ENCODE results near the gene RHEX.

The RHEX gene

DNA sequence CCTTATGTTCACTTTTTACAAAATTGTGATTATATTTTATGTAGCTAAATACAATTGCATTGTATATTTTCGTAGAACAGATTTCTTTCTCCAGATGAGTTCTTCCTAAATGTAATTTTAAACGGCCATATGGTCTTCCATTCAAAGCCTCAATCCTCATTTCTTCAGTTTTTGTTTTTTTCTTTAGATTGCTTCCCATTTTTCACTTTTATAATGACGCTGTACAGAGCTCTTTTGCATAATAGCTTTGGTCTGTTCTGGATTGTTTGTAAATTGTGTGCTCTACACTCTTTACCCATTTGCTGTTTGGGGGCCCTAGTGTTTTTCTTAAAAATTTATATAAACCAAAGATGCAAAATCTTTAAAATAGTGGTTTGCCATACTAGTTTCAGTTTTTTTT lies 36.4 kb downstream of the RHEX start:
- DNase-seq (ENCODE audit: low read depth, low spot score), result no peak

DNA sequence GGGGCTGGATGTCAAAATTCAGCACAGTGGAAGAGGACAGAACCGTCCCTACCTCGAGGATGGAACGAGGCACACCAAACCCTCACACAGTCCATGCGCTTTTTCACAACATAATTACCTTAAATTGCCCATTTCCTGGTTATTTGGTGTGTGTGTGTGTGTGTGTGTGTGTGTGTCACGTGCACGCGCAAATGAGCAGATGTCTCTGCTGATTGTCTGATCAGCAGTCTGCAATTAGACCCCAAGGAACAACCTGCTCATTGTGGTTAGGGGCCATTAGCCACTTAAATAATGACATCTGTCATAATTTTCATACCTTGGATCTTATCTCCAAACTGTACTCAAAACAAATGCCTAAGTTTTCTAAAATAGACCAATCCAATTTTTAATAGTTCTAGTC lies 41.1 kb downstream of the RHEX start:
- no peak for DNase-seq (ENCODE audit: low read depth, low spot score)

DNA sequence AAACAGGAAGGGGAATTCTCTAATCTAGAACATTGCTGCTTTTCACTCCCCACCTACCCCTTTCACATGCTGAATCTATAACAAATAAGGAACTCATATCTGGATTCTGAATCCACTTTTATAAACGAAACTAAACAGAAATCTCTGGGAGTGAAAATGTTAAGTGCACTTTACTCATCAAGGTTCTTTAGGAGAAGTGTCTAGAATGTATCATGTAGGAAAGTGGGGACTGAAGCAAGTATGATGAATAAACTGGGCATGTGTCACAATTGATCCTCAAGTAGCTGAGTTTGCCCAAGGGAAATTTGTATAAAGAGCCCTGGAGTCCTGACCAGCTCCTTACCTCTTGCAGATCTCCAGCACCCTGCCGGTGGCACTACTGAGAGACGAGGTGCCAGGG lies 44.4 kb downstream of the RHEX start:
- DNase-seq (ENCODE audit: low read depth, low spot score), result no peak

DNA sequence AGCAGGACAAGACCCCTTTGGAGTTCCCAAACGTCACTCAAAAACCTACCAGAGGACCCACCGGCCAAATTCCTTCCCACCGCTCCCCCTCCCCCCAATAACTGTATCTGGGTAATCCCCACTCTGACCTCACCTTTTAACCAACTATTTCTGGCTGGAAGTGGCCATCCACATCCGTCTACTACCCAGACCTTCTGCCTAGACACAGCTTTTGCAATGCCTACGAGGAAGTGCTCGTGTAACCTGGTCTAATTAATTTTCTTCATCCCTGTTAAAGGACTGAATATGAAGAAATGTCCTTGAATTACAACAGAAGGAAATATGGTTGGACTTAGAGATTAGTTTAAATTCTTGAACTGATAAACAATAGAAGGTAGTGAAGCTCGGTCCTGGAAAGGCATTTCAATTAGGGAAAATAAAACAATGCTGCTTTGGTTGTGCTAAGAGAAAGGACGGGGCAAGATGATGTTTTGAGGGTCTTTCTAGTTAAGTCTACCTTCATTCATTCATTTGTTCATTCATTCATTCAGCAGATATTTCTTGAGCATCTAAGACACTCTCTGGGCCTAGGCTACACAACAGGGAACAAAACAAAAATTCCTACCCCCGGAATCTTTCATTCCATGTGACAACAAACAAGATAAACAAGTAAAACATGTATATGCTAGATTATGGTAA lies 45.4 kb downstream of the RHEX start:
- no peak for DNase-seq (ENCODE audit: low read depth, low spot score)

DNA sequence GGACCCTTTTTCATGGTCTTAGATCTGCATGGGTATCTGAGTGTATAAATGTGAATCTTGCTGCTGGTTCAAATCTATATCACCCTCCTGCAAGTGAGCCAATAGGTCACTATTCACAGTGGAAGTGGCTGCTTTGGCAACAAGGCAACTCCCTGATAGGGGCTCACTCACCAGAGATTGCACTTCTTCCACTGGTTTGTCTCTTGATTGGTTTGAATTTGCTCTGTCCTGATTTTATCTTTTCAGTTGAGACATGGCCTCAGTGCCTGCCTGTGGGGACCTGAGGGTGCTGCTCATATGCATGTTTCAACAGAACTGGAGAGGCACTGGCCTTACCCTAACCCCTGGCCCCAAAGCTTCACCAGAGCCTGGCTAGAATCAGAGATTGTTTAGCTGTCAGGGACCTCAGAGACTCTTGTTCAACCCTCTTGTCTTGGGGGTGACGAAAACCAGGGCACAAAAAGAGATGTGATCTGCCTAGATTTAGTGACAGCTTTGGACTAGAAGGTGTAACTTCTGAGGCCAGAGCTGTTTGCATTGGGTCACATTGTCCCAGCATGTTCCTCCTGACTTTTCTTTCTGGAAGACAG lies 47.3 kb downstream of the RHEX start:
- peak; percentile 53 for DNase-seq (ENCODE audit: low read depth, low spot score)

DNA sequence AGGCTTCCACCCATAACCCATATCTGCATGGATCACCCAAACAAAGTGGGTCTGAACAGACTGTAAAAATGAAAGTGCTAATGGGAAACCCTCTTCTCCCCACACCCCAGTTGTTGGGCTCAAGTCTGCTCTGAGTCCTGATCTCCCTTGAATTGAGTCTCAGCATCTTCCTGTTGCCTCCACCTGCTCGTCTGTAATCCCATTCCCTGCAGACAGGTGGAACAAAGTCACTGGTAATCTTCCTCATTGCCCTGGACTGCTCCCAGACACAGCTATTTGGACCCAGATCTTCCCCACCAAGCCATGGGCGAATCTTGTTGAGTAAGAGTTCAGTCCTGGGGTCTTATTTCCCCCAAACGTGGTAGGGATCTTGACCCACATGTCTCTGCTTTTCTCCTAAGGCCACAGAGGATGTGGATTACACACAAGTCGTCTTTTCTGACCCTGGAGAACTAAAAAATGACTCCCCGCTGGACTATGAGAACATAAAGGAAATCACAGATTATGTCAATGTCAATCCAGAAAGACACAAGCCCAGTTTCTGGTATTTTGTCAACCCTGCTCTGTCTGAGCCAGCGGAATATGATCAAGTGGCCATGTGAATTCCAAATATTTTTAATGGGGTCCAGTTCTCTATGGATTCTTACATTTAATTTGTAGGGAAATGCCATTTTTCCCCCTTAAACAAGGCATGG lies 48.5 kb downstream of the RHEX start:
- no peak for DNase-seq (ENCODE audit: low read depth, low spot score)

DNA sequence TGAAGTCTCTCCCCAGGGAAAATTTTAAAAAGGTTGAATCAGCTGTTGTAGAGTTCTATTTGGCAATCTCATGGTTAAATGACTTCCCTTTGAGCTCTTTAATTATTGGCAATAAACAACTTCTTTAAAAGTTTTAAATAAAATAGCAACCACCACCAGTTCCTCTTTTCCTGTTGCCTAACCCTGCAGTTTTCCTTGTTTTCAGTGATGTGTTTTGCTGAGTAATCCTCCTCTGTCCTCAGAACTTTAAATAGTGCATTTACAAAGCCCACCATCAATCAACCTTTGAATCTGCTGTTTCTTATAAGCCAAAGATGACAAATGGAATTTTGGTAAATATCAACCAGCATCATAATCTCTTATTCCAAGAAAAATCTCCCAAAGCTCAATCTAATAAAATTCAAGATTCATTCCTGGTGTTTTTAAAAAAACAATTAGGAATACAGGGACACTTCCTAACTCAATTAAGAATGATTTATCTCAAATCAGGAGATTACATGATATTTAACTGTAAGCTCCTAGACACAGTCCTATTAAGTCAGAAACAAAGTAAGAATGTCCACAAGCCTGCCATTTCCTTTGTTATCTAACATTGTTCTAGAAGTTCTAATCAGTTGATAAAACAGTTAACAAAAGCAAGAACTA lies 49.4 kb downstream of the RHEX start:
- no peak for DNase-seq (ENCODE audit: low read depth, low spot score)

DNA sequence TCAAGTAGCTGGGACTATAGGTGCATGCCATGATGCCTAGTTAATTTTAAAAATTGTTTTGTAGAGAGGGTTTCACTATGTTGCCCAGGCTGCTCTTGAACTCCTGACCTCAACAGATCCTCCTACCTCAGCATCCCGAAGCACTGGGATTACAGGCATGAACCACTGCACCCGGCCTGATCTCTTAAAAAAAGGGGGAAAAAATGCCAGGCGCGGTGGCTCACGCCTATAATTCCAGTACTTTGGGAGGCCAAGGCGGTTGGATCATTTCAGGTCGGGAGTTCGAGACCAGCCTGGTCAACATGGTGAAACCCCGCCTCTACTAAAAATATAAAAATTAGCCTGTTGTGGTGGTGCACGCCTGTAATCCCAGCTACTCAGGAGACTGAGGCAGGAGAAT lies 51.0 kb downstream of the RHEX start:
- no peak for DNase-seq (ENCODE audit: low read depth, low spot score)

DNA sequence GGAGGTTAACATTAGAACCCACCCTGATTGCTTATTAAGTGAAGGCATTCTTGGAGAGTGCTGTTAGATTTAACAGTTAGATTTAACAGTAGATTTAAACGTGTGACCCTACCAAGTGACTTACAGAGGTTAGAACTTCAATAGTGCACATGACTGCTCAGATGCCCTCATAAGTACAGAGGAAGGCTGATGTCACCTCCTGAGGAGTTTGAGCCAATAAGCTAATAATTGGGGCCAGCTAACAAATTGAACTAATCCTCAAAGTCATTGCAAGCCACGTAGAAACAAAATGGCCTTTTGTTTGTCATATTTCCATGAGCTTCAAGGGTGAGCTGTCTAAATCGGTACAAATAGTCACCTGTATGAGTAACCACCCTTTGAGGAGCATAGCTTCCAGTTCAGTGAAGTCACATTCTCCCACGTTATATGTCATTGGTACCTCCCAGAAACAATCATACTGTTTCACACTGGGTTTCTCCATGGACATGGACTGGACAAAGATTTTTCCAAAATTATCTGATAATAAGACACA lies 52.6 kb downstream of the RHEX start:
- DNase-seq (ENCODE audit: low read depth, low spot score), result no peak

DNA sequence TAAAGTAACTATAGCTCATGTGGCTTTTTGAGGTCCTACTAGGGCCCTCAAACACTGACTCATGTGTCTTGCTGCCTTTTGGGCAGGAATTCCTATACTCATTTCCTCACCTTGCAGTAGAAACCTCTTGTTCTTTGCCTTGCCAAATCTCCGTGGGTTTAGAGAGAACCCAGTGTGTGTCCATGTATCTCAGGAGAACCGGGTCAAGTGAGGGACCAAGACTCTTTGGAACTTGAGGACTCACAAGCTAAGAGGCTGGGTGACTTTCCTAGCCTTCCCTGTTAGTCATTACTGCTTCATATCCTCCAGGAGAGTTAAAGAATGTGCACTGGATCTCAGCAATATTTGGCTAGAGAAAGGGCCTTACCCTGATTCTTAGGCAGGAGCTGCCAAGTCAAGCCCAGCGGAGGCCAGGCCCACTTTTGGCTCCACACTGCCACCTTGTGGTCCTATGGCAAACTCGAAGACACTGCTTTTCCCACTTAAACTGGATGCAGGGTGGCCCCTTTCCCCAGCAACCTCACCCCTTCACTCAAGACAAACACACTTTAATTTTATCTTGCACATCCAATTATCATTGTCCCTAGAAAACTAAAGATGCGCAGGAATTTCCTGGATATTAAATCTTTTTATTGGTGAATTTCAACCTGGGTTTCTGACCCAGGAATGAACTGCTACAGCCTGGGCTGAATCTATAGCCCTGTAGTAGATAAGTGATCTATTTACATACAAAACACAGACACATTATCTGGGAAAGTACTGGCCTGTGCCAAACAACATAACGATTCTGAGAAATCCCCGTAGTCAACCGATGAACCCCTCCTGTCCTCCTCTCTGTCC lies 53.6 kb downstream of the RHEX start:
- DNase-seq (ENCODE audit: low read depth, low spot score), result peak; percentile 87

DNA sequence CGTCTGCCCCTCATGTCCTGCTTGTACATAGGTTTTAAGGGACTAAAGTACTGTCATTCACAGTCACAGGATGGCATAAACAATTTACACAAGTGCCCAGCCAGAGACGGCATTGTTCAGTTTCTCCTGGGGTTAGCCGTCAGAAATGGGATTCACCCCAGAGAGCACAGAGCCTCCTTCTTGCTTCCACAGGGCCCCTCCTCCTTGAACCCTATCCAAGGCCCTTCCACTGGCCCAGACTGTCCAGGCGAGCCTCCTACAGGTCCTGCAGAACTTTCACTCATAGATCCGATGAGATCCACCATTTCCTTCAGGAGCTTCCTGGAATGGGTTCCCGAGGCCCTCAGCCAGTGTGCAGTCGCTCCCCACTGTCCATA lies 54.2 kb downstream of the RHEX start:
- DNase-seq (ENCODE audit: low read depth, low spot score), result no peak

DNA sequence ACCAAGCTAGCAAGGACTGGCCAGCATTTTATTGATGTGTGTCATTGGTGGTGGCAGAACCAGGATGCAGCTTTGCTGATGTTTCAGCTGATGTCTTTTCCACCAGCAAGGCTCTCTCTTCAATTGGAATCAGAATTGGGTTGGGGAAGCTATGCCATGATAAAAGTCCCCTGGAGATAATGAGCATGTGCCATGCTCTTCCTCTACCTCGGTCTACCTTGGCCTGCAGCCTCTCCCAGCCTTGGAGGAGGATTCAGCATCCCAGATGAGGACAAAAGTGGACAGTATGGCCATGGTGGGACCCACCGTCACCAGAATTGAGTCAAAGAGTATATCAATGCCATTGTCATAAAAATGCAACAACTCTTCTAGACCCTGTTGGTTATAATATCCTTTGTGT lies 55.7 kb downstream of the RHEX start:
- DNase-seq (ENCODE audit: low read depth, low spot score), result no peak

DNA sequence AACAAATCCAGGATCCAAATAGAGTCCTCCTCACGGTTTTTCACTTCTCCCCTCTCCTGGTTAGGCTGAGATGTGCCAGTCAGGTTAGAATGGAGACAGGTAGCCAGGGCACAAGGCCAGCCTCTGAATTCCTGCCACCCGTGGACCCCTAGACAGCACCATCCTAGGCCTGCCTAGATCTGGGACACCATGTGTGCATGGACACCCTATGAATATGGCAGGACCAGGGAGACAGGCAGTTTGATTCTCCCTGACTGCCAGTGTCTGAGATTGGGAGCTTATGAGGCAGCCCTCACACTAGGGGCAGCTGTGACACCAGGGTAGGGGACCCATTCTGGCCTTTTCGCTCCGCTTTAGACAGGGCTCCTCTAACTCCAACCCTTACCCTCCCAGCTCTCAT lies 56.7 kb downstream of the RHEX start:
- no peak for DNase-seq (ENCODE audit: low read depth, low spot score)

DNA sequence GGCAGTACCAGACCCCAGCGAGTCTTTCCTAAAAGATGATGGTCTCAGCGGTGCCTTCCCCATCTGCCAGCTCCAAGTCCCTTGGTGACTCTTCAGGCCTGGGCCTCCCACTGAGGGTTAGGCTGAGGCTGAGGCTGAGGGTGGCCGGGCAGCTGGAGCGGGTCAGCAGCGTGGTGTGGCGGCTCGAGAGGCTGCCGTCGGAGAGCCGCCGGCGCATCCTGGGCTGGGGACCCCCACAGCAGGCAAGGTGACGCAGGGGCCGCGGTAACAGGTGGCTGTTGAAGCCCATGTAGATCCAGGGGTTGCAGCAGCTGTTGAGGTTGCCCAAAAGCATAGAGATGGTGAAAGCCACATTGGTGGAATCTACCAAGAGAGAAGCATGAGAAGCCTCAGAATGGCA lies 57.2 kb downstream of the RHEX start:
- DNase-seq (ENCODE audit: low read depth, low spot score), result no peak

DNA sequence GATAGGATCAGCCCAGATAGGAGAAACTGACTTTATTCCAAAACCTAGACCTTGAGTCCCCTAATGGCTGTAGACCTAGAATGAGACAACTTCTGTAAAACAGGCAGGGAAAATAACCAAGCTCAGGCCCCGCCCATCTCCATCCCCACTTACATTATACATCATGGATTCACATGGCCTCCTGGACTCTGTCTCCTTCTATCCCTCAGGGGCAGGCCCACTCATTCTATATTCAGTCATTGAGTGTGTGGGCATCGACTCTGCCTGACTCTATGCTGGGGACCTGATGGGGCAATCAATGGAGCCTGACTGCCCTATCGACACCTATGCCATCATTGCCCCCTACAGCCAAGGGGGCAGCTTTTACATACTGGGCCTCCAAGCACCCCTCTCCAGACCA lies 57.8 kb downstream of the RHEX start:
- no peak for DNase-seq (ENCODE audit: low read depth, low spot score)

DNA sequence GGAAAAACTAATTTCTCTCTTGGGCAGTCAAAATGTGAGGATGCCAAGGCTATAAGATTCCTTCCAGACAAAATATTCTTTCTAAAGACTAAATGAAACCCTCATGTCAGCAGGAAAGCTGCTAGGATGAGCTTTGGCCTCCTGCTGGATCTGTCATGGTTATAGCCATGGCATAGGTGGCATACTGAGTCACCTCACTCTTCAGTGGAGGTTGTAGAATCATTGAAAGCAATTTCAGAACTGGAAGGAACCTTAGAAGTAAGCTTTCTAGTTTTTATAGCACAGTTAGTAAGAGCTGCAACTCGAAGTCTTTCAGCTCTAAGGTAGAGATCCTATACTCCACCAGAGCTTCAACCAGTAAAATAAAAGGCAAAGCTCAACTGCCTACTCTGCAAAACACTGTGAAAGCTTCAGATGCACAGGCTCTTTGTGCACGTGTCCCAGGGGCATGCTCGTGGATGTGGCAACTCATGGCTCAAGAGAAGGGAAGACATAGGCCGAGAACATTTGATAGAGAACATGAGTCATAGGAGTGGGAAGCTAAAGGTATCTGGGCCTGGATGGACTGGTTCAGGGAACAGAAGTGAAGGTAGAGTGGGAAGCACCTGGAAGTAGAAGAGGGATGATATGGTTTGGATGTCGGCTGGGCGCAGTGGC lies 58.4 kb downstream of the RHEX start:
- no peak for DNase-seq (ENCODE audit: low read depth, low spot score)

DNA sequence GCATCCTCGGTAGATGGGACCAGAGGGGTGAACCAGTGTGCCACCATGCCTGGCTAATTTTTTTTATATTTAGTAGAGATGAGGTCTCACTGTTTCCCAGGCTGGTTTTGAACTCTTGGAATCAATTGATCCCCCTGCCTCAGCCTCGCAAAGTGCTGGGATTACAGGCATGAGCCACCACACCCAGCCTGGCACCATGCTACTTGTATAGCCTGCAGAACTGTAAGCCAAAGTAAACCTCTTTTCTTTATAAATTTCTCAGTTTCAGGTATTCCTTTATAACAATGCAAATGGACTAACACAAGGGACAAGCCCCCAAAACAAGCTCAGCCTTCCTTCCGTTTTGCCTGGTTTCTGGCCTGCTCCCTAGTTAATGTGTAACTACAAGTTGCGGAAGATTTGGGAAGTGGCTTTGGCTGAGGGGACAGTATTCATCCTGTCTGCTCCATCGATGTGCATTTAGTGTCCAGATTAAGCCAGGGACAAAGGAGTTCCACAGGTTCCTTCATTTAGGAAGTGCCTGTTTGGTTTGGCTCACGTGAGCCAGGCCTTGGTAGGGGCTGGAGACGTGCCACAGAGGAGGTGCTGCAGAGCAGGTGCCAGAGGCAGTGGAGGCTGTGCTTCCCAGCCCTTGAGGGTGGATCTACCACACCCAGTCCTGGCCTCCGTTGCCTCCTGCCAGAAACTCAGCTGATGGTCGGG lies 59.8 kb downstream of the RHEX start:
- no peak for DNase-seq (ENCODE audit: low read depth, low spot score)

DNA sequence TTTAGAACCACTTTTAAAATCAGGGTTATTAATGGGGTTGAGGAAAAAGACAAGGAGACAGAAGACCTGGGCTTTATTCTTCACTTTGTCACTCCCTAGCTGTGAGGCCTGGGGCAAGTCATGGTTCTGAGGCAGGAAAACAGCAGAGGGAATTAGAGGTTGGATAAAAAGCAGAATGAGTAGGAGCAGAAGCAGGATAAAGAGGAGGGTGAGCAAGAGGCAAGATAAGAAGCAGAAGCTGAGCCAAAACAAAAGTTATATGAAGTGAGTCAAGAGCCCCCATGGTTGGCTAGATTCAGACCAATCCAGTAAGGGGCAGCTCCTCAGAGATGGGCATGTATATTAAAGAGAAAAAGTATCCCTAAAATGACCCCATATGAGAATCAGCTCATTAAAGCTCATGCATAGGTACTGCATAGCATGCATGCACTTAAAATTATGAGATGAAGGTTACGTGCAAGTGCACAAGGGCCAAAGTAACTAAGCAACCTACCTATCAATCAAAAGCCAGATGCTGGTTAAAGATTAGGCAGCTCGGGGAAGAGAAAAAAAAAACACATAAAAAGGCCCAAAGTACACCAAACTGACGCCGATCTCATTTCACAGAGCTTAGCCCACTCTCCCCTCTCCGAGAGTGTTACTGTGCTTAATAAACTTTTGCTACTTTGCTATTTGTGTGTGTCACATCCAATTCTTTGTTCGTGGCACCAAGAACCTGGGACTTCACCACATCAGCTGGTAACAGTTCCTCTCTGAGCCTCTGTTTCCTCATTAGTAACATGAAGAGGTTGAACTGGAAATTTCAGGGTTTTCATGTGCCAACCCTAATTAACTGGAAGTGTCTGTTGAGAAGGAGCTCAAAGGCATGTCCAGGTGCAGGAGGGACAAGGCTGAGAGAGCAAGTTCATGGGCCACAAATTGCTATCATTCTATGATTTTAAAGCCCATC lies 62.0 kb downstream of the RHEX start:
- DNase-seq (ENCODE audit: low read depth, low spot score), result no peak

DNA sequence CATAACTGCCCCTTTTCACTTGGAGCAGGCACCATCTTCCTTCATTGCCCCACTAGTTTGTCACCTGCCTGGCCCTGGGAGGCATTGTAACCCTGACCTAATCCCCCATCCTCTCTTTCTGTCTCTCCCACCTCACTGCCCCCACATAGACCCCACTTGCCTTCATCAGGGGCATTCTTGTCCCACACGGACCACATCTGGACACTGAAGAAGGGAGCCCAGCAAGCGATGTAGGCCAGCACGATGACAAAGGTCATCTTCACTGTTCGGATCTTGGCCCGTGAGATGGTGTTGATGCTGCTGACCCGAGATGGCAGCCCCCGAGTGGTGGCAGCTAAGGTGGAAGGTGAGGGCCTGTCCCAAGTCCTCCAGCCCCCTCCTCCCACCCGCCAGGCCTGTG lies 62.8 kb downstream of the RHEX start:
- no peak for DNase-seq (ENCODE audit: low read depth, low spot score)
